Ishikawa (cell line): Measurements from ENCODE around the gene LUC7L3.

Source experiments
- CEBPB ChIP-seq: IDR thresholded peaks from 2 replicates; pipeline ENCODE4 v1.6.1; 2012
- CREB1 ChIP-seq: IDR thresholded peaks from 2 replicates; pipeline ENCODE4 v1.6.1; 2012; ENCODE audit warnings: low read depth
- EGR1 ChIP-seq: IDR thresholded peaks from 2 replicates; pipeline ENCODE4 v1.6.1; 2012
- EP300 ChIP-seq: IDR thresholded peaks from 2 replicates; pipeline ENCODE4 v1.6.1; 2012; ENCODE audit warnings: borderline replicate concordance
- NFIC ChIP-seq: IDR thresholded peaks from 2 replicates; pipeline ENCODE4 v1.6.1; 2012
- TAF1 ChIP-seq: IDR thresholded peaks from 2 replicates; pipeline ENCODE4 v1.6.1; 2012; ENCODE audit warnings: low read depth, mild to moderate bottlenecking
- TCF12 ChIP-seq: IDR thresholded peaks from 2 replicates; pipeline ENCODE4 v1.6.1; 2012; ENCODE audit warnings: low read depth
- TEAD4 ChIP-seq: IDR thresholded peaks from 2 replicates; pipeline ENCODE4 v1.6.1; 2012
- YY1 ChIP-seq: IDR thresholded peaks from 2 replicates; pipeline ENCODE4 v1.6.1; 2012; ENCODE audit warnings: low read depth
- TF ChIP-seq, protein P1 (sequence below): IDR thresholded peaks from 2 replicates; pipeline ENCODE4 v1.6.1; 2012; ENCODE audit warnings: low read depth, mild to moderate bottlenecking

DNA sequence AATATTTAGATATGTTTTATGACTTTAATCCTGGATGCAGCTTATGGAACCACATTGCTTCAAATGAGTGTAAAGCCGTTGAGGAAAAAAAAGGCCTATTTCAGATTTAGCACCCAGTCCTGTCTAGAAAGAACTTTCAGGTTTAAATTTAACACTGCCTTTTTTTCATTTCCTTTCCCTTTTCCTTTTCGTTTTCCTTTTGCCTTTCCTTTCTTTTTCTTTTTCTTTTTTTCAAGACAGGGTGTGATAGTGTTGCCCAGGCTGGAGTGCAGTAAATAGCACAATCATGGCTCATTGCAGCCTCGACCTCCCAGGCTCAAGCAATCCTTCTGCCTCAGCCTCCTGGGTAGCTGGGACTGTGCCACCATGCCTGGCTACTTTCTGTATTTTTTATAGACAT, 15.9 kb downstream of the LUC7L3 start:
- no peak for TF ChIP-seq TAF1
- TF ChIP-seq EP300 = no peak
- no peak for TF ChIP-seq CEBPB
- no peak for TF ChIP-seq EGR1
- TF ChIP-seq YY1 = no peak
- TF ChIP-seq, protein P1, sequence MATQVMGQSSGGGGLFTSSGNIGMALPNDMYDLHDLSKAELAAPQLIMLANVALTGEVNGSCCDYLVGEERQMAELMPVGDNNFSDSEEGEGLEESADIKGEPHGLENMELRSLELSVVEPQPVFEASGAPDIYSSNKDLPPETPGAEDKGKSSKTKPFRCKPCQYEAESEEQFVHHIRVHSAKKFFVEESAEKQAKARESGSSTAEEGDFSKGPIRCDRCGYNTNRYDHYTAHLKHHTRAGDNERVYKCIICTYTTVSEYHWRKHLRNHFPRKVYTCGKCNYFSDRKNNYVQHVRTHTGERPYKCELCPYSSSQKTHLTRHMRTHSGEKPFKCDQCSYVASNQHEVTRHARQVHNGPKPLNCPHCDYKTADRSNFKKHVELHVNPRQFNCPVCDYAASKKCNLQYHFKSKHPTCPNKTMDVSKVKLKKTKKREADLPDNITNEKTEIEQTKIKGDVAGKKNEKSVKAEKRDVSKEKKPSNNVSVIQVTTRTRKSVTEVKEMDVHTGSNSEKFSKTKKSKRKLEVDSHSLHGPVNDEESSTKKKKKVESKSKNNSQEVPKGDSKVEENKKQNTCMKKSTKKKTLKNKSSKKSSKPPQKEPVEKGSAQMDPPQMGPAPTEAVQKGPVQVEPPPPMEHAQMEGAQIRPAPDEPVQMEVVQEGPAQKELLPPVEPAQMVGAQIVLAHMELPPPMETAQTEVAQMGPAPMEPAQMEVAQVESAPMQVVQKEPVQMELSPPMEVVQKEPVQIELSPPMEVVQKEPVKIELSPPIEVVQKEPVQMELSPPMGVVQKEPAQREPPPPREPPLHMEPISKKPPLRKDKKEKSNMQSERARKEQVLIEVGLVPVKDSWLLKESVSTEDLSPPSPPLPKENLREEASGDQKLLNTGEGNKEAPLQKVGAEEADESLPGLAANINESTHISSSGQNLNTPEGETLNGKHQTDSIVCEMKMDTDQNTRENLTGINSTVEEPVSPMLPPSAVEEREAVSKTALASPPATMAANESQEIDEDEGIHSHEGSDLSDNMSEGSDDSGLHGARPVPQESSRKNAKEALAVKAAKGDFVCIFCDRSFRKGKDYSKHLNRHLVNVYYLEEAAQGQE = no peak
- no peak for TF ChIP-seq TEAD4
- no peak for TF ChIP-seq TCF12
- no peak for TF ChIP-seq CREB1
- TF ChIP-seq NFIC = no peak
